HG03159 (cell line): ENCODE data around the gene ARHGEF28.

Experiments used
- ATAC-seq: cut with Tn5 transposase; IDR thresholded peaks from one replicate; pipeline ENCODE4 v1.9.1; 2021; ENCODE audit warnings: mild to moderate bottlenecking, moderate library complexity; ENCODE audit not compliant: unreplicated experiment

Gene ARHGEF28

DNA sequence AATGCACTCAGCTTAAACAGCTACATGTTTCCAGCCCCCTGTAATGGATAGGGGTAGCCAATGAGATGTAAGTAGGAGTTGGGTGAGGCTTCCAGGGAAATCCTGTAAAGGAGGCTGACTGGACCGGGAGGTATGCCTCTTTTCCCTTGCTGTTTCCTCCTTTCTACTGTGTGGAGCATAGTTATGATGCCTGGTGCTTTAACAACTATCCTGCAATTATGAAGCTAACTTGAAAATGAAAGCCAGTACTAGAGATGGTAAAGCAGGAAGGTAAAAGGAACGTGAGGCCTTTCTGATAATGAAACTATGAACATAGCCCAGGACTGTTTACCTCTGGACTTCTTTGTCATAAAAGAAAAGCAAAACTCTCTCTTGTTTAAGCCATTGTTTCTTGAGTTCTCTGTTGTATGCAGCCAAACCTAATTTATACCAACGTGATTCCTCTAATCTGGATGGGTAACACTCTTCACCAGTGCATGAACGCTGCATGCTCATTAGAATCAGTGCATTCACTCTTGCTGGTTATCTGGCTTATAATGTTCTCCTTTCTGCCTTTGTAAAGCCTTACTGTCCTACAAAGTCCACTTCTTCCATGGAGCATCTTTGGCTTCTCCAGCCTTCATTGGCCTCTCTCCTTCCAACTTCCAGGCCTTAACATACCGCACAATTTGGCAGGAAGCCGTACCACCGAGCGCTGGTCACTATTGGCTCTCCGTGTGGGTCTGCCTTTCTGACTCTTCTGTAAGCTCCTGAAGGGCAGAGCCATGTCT is 8.3 kb upstream of the ARHGEF28 start:
- ATAC-seq = peak; percentile 54

DNA sequence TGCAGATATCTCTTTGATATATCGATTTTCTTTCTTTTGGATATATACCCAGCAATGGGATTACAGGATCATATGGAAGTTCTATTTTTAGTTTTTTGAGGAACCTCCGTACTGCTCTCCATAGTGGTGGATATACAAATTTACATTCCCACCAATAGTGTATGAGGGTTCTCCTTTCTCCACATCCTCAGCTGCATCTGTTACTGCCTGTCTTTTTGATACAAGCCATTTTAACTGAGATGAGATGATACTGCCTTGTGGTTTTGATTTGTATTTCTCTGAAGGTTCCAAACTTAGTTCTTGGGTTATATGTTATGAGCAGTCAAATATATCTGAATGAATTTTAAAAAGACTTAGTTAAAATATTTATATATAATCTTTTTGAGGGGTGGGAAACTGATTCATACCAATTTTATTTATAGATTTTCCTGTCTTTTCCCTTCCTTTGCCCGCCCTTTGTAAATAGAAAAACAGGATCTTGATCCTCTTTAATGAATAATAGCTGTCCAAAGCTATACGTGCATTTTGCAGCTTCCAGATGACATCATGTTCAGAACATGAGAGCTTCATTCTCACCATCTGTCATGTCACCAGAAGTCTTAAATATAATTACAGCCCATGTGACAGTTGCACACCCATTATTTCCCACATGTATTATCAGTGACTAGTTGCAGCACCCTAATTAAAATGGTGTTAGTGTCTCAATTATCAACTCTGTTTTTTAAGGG is 6.2 kb upstream of the ARHGEF28 start:
- no peak for ATAC-seq

DNA sequence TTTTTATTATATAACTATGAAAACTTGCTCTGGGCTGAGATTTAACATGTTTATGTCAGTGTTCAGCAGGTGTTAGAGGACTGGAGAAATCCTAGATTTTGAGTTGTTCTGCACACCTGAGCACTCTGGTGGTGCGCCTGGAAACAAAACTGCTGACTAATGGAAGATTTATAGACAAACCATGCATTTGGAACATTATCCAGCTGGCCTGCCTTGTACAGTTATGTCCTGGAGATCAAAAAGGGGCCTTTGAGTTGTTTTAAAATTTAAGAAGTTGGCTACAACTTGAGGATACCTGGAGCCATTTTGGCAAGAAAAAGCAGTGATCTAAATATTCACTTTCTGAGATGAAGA is 5.7 kb upstream of the ARHGEF28 start:
- ATAC-seq = no peak

DNA sequence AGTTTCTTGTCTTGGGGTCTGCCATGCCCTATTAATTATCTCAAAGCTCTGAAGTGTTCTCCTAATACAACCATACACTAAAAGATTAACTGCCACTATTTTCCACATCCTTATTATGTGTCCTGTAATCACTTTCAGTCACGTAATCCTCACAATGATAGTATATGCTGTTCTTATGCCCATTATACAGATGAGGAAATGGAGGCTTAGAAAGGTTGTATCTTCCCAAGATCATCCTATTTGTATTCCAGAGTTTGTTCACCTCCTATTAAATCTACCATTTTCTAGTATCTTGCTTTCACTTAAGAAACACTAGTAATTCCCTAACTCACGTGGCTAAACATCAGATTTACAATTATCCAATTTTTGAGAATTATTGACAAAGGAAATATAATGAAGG is 2.9 kb upstream of the ARHGEF28 start:
- no peak for ATAC-seq

DNA sequence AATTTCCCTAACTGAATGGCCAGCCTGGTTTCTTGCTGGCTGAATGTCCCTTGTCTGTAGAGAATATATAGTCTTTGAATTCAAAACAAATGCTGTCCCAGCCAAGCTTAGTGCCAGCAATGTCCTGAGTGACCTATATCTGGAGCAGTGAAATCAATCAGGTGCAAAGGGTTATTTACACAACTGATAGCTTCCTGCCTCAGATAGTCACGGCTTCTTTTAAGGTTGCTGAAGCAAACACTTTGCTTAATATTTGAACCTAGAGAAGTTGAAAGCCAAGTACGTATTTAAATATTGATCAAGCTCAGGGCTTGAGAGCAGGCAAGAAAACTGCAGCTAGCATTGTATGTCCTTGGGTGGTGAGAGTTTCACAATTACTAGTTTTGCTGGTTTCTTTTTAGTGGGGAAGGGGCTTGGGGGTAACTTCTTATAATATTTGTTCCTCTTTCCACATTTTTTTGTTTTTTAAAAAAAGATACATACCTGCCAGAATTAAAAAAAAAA is 2.0 kb upstream of the ARHGEF28 start:
- no peak for ATAC-seq

DNA sequence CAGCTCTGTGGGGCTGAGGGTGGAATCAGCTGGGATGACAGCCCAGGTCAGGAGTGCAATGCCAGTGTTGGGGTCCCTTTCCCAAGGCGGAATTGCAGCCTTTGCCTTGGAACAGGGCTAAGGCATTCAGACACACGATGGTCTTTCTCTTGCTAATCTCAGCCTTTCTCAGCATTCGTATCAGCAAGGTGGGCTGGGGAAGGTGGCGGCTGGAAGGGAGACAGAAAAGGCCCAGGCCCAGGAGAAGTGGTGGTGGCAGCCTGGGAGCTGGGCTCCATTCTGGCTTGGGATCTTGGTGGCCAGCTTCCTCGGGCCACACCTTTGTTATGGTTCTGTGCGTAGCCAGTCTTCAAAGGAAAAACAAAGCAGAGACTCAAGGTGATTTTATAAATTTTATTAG is 1.1 kb upstream of the ARHGEF28 start:
- ATAC-seq = no peak

DNA sequence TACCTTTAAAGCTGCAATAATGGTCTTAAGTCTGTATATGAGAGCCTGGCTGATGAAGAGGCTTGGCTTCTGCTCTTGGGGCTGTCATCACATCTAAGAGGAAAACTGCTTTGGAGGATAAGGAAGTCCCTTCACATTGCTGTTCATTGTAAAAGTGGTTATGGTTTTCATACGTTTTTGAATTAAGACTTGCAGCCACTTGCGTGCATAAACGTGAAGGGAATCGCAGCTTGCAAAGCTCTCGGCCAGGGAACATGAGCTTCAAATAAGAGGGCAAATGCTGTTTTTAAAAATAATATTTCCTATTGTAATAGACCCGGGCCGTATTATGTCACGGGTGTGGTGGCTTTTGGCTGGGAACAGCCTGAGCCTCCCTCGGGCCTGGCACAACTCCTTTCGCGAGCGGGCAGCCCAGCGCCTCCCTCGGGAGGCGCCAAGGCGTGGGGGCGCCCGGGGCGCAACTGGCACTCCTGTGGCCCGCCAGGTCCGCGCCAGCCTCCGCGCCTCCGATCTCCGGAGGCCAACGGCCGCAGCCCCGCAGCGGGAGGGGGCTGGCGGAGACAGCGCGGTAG is 538 bp upstream of the ARHGEF28 start:
- ATAC-seq = peak; percentile 28

DNA sequence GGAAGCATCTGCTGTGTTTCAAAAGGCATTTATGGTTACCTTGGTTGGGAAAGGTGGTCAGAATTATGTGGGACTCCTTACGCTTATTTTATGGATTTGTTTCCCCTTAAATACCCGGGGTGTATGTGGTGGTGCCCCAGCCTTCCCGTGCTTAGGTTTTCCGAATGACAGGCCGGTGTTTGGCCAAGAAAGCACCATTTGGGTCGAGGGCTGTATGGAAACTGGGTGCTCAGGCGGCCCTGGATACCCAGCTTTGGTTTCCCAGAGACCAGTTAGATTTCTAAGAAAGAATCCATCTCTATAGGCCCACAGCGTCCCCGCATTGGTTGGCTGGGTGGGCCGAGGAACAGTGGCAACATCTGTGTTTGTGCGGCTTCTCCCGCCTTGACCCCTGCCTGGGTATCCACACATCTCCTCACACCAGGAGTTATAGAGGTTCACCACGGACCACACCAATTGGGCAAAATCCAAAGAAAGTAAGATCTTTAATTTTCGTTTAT is 868 bp downstream of the ARHGEF28 start:
- no peak for ATAC-seq

DNA sequence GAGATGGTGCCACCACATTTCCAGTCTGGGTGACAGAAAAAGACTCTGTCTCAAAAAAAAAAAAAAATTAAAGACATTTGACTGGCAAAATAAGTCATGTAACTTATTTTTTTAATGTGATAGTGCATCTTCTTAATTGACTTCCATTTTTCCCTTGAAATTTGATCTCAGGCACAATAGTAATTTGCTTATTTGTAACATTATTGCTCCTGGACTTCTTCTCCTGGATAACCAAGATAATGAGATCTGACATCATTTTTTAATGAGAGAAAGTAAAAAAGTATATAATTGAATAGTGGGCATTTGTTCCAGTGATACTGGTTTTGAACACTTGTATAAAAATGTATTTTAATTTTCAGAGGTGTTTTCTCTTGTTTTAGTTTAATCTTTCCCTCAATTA is 3.5 kb downstream of the ARHGEF28 start:
- ATAC-seq = no peak

DNA sequence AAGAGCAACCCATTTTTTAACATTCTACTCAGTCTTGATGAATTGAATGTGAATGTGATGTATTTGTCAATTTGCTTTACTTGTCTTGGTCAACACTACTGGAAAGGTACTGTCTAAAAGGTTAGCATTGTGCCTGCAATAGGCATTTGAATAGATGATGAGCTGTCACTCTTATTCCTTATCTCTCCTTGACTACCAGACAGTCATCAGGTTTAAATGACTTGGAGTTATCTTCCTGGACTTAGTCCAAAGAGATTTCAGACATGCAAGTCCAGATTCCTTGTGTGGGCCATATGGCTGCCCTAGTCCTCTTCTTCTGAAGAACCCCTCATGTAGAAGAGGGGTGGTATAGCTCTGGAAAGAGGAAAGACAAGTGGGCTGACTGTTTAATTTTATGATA is 4.8 kb downstream of the ARHGEF28 start:
- ATAC-seq = no peak

DNA sequence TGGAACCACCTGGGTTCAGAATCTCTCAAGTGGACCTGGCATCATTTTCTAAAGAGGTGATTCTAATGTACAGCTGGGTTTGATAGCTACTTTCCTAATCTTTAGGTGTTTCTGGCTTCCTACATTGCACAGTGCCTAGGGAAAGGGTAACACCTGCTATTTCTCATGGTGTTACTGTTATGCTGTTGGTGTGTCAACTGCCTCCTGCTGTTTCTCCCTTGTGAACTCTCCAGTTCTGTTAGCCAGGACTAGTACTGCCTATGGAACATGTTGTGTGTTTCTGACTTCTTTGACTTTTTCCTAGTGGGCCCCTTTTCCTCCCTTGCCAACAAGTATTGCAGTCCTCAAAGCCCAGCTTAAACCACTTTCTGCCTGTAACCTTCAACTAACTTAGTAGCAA is 5.5 kb downstream of the ARHGEF28 start:
- ATAC-seq = no peak

DNA sequence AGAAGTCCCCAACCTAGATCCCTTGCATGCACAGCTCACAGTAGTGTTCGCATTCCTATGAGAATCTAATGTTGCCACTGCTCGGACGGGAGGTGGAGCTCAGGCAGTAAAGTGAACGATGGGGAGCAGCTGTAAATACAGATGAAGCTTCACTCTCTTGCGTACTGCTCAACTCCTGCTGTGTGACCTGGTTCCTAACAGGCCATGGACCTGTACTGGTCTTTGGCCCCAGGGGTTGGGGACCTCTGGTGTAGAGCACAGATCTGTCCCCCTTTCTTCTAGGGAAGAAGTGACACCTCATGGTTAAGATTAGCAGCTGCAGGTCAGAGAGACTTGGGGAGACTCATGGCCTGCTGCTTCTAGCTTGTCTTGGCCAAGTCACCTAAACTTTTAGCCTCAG is 7.1 kb downstream of the ARHGEF28 start:
- ATAC-seq = no peak

DNA sequence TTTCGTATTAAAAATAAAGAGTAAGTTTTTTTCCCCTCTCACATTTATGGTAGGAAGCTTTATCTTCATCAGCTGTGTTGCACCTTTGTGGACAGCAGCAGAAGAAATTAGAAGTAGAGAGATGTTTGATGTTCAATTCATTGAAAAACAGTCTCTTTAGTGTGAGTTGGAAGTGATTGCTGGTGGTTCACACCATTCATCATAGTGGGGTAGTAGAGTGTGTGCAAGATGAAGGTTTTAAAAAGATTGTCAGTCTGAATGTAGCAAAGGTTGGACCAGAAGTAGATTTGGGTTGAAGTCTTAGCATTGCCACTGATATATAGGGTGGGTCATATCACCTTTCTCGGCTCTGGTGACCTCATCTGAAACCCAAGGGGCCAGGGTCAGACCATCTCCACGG is 10.4 kb downstream of the ARHGEF28 start:
- no peak for ATAC-seq

DNA sequence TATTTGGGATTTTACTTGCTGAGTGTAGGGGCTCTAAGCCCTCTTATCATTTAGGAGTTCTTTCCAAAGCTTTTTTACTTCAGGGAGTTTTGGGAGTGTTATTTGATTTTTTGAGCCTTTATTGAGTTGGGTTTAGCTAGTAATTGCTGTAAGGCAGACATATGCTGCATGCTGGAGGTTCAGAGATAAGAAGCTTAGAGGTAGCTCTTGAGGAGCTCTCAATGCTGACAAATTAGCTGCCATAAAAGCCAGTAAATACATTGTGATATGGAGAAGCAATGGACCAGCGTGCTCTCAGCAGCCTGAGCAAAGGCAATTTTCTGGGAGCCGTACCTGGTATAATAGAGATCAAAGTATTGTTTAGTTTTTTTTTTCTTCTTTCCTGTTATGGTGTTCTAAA is 11.6 kb downstream of the ARHGEF28 start:
- ATAC-seq = no peak

DNA sequence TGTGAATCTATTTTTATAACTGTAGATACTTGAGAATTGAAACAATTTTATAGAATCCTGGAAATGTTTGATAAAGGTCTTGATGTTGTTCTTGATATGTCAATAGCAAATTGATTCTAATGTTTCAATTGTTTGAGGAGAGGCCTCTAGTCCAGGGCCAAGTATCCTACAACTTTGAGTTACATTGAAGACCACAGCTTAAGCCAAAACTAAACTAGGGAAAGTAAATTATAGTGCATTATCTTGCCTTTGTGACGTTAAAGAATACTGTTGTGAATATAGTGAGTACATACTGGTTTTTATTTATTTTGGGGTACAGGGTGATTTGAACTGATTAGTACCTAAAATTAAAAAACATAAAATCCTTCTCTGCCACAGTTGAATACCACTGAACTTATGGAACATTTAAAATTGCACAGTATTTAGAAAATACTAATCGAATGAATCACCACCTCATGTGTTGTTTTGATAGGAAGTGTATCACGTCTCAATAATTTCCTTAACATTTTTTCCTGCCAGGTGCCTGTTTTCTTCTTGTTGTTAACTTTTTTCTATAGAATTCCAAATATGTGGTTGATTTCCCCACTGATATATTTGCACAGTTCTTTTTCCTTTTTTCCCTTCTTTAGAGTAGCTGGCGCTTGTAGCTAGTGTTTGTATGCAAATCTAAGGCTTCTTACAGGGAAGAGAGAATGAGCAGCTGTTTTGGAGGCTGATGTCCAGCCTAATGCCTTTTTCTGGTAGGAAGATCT is 12.5 kb downstream of the ARHGEF28 start:
- no peak for ATAC-seq

DNA sequence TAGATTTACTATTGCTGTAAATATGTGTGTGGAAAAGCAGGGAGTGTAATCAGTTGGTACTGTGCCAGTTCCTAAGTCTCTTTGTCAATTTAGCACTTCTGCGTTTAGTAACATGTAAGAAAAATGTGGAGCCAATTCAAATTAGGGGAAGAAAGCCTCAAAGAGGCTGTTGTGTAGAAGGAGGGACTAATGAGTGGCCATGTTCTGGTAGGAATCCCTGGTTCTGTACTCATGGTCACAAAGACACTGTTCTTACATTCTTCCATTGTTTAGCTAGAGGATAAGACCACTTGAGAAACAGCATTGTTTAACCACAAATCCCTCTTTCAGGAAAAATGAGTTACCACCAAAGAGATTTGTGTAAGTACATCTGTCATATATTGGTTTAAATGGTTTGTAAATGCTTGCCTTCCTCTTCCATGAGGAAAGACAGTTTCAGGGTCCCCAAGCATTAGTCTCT is 14.9 kb downstream of the ARHGEF28 start:
- no peak for ATAC-seq

DNA sequence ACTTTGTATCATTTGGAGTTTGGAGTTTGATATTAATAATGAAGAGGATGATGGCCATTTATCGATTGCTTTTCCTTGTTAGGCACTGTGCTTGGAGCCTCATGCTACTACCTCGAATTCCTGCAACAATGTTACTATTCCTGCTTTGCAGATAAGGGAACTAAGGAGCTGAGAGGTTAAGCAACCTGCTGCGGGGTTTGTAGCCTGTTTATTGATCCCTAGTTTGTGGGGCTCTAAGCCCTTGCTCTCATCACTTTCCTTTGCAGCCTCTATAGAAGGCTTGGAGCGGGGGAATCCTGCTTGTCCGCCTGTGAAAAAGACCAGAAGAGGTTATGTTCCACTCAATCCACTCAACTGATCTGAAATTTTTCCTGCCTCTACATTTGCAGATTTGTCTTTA is 15.8 kb downstream of the ARHGEF28 start:
- ATAC-seq = no peak

DNA sequence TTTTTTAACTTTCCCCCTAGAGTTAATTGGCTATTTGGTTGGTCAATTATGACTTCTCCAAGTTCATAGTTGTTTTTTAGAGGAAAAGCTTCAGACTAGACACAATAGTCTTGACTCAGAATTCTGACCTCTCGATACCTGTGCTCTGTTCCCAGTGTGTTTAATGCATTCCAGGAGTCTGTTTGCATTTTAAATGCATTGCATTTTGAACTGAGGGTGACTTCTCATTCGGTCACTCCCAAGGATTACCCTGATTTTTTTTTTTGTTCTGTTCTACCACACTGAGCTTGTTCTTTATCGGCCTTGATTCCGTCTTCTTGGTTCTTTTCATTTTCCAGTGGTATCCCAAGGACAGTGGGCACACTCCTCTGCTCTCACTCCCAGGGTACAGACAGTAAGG is 16.3 kb downstream of the ARHGEF28 start:
- no peak for ATAC-seq

DNA sequence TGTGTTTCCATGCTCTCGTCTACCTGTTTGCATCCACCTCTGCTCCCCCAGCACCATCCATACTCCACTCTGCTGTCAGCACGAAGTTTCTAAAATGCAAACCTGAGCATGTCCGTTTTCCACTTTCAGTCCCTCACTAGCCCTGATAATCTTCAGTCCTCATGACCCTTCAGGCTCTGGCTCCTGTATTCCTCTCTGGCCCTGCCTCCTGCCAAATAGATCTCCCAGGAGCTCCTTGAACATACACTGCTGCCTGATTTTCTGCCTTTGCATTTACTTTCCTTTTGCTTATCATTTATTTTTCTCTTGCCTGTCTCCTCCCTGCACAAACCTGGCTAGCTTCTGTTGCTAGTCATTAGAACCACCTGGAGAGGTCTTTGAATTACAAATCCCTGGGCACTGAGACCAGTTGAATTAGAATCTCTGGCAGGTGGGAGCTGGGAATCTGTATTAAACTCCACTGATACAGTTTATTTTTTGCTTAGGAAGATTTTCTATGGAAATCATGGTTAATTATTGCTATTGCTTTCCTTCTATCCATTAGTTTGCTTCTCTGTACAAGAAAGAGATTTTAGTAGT is 18.5 kb downstream of the ARHGEF28 start:
- no peak for ATAC-seq

DNA sequence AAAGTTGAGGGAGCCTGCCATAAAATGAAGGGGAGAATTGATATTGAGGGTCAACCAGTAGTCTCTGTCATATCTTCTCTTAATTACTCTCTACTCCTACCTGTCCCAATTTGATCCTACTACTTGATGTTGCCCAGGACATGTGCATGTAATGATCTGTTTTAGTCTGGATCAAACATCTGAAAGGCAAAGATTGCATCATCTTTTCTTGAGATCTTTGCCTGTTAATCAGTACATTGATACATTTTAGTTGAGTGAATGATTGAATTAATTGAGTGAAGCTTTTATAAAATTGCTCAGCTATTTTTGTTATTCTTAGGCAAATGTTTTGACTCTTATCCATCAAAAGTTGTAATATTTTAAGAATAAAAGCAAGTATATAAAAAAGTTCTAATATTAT is 21.7 kb downstream of the ARHGEF28 start:
- no peak for ATAC-seq

DNA sequence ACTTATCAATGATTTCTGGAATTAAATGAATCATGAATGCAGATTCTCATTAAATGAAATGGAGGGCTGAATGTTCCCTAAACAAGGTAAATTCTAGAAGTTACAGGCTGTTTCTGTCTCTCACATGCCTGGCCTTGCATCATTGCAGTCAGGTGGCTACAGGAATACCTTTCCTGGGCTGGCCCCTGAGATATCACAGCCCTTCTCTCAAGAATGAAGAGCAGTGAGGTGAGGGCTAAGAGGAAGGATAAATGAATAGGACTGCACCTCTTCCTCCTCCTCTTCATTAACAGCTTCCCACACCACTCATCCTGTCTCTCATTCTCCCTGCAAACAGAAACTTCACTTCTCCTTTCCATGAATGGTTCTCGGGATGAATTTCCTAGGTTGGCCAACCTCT is 22.5 kb downstream of the ARHGEF28 start:
- ATAC-seq = no peak
